RWPE2 (cell line): Measurements from ENCODE around the gene CDH4.

Experiments used
- ATAC-seq: fragments of 200-7000 bp; cut with Tn5 transposase; 3 replicates; pipeline ENCODE4 v1.9.1; 2021; ENCODE audit warnings: low read depth
- DNase-seq: peaks from one replicate; pipeline ENCODE4 v3.0.0-alpha.2; 2020; ENCODE audit warnings: low spot score
- H3K27ac ChIP-seq: fragments of 450-650 bp; 2 replicates; pipeline ENCODE4 v1.5.1; 2017; ENCODE audit warnings: mild to moderate bottlenecking; ENCODE audit not compliant: poor library complexity, severe bottlenecking
- H3K27me3 ChIP-seq: fragments of 250-450 bp; sonication (Bioruptor Pico); 2 replicates; pipeline ENCODE4 v1.5.1; 2021; ENCODE audit warnings: mild to moderate bottlenecking, moderate library complexity; ENCODE audit not compliant: insufficient read depth, poor library complexity, severe bottlenecking
- H3K36me3 ChIP-seq: fragments of 250-450 bp; sonication (Bioruptor Pico); 2 replicates; pipeline ENCODE4 v1.5.1; 2020; ENCODE audit warnings: low read depth, mild to moderate bottlenecking, moderate library complexity
- H3K4me1 ChIP-seq: fragments of 250-450 bp; sonication (Bioruptor Pico); 2 replicates; pipeline ENCODE4 v1.5.1; 2021; ENCODE audit warnings: mild to moderate bottlenecking, moderate library complexity; ENCODE audit not compliant: insufficient read depth, poor library complexity, severe bottlenecking
- H3K4me3 ChIP-seq: fragments of 250-450 bp; sonication (Bioruptor Pico); 2 replicates; pipeline ENCODE4 v1.5.1; 2021; ENCODE audit warnings: mild to moderate bottlenecking, moderate library complexity; ENCODE audit not compliant: severe bottlenecking
- H3K9me3 ChIP-seq: fragments of 250-450 bp; sonication (Bioruptor Pico); 2 replicates; pipeline ENCODE4 v1.5.1; 2021; ENCODE audit warnings: mild to moderate bottlenecking, moderate library complexity; ENCODE audit not compliant: severe bottlenecking
- CTCF ChIP-seq: fragments of 450-650 bp; IDR thresholded peaks from one replicate; pipeline ENCODE4 v1.5.1; 2017; ENCODE audit warnings: mild to moderate bottlenecking, moderate library complexity; ENCODE audit not compliant: poor library complexity, severe bottlenecking

Gene CDH4

DNA sequence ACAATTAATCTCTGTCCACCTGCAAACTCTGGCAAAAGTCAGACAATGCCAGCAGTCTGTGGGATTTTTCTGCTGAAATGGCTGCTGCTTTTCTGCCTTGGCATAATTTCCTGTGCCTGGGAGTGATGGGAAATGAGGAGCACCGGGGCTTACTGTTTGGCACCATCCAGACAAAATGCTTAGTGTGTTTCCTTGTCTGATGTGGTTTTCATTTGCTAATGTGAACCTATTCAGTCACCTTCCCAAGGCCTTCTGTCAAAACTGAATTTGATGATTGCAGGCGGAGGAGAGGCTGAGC, 56.4 kb downstream of the CDH4 start:
- no peaks in the 10 kb centered on the region for H3K9me3 ChIP-seq
- no peaks in the 10 kb centered on the region for H3K27me3 ChIP-seq
- no peak overlapping the region for H3K27ac ChIP-seq
- peaks cover 13% of the 10 kb centered on the region for H3K36me3 ChIP-seq
- DNase-seq = no peak
- ATAC-seq = no peak
- peaks cover 11% of the 10 kb centered on the region for H3K4me1 ChIP-seq
- no peak overlapping the region for H3K4me3 ChIP-seq
- TF ChIP-seq CTCF = no peak

- no peak overlapping the region for H3K4me3 ChIP-seq
- H3K36me3 ChIP-seq = peaks cover 3% of the 10 kb centered on the region; the same call in 1 of the 2 replicates
- DNase-seq = no peak
- no peaks in the 10 kb centered on the region for H3K27me3 ChIP-seq
- peak; percentile 50 for ATAC-seq
- H3K27ac ChIP-seq = no peak overlapping the region
- peaks cover 11% of the 10 kb centered on the region for H3K4me1 ChIP-seq
- TF ChIP-seq CTCF = no peak
- H3K9me3 ChIP-seq = no peaks in the 10 kb centered on the region
Measured at GRCh38 chr20:61310954-61311353, 58.9 kb downstream of the CDH4 start.

GRCh38 chr20:61311656-61312387, 59.8 kb downstream of the CDH4 start:
- H3K4me1 ChIP-seq = peaks cover 11% of the 10 kb centered on the region
- no peak overlapping the region for H3K27ac ChIP-seq
- H3K36me3 ChIP-seq = no peaks in the 10 kb centered on the region
- no peak for DNase-seq
- ATAC-seq = no peak
- no peak for TF ChIP-seq CTCF
- no peaks in the 10 kb centered on the region for H3K9me3 ChIP-seq
- H3K27me3 ChIP-seq = no peaks in the 10 kb centered on the region
- no peak overlapping the region for H3K4me3 ChIP-seq

DNA sequence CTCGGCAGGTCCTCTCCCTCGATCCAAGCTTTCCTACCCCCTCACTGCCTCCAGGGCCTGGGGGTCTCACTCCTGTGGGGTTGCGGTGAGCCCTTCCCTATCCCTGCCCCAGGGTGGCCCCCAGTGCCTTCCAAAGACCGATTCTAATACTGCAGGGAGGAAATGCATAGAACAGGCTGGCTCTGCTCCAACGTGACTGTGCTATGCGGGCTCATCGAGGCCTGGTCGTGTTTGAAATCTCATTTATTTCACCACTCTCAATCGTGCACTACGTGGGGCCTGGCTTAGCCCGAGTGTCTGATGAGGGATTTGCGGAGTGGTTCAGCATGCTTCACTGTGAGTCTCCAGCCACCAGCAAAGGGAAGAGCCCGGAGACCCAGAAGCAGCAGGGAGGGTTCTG, 60.9 kb downstream of the CDH4 start:
- DNase-seq = no peak
- no peak overlapping the region for H3K27ac ChIP-seq
- no peak for TF ChIP-seq CTCF
- H3K4me3 ChIP-seq = no peak overlapping the region
- no peaks in the 10 kb centered on the region for H3K27me3 ChIP-seq
- no peak for ATAC-seq
- no peaks in the 10 kb centered on the region for H3K36me3 ChIP-seq
- peaks cover 11% of the 10 kb centered on the region for H3K4me1 ChIP-seq
- H3K9me3 ChIP-seq = no peaks in the 10 kb centered on the region

GRCh38 chr20:61313396-61313795, 61.3 kb downstream of the CDH4 start:
- Histone ChIP-seq H3K4me3 (no peak overlapping the region), H3K27ac (no peak overlapping the region), H3K36me3 (peaks cover under 1% of the 10 kb centered on the region; the same call in 1 of the 2 replicates), H3K9me3 (no peaks in the 10 kb centered on the region), H3K27me3 (no peaks in the 10 kb centered on the region), H3K4me1 (peaks cover 11% of the 10 kb centered on the region)
- ATAC-seq (no peak), DNase-seq (no peak)
- no peak for TF ChIP-seq CTCF
